Chondrocyte (in vitro differentiated cells): ENCODE data around the gene PPIAL4G. TPM values are rescaled to one million over a fixed set of nuclear protein-coding genes. Genes with fewer than 3 reads are reported as not detected.
"Not testable (repeated sequence)": the region's sequence is repeated elsewhere in the genome, so short reads cannot be mapped to it uniquely, and the experiment has no call there.

Experiments used
- DNase-seq: peaks from one replicate; pipeline ENCODE4 v3.0.0; 2021; ENCODE audit warnings: mixed read lengths, low spot score
- H3K27ac Mint-ChIP-seq: one replicate; pipeline ENCODE4 v1.8.0; 2021; ENCODE audit warnings: mild to moderate bottlenecking, moderate library complexity, mixed read lengths; ENCODE audit not compliant: unreplicated experiment
- H3K27me3 Mint-ChIP-seq: 2 replicates; pipeline ENCODE4 v1.8.0; 2021; ENCODE audit warnings: low read depth, mixed read lengths
- H3K36me3 Mint-ChIP-seq: 2 replicates; pipeline ENCODE4 v1.8.0; 2021; ENCODE audit warnings: low read depth, mixed read lengths
- H3K4me1 Mint-ChIP-seq: 2 replicates; pipeline ENCODE4 v1.8.0; 2021; ENCODE audit warnings: low read depth, mild to moderate bottlenecking, mixed read lengths
- H3K4me3 Mint-ChIP-seq: one replicate; pipeline ENCODE4 v1.8.0; 2021; ENCODE audit warnings: mild to moderate bottlenecking, moderate library complexity, mixed read lengths; ENCODE audit not compliant: unreplicated experiment
- H3K9me3 Mint-ChIP-seq: 2 replicates; pipeline ENCODE4 v1.8.0; 2021; ENCODE audit warnings: low read depth, mixed read lengths
- CTCF ChIP-seq: fragments of 200-600 bp; sonication (generic); IDR thresholded peaks from 2 replicates; pipeline ENCODE4 v1.5.0; 2021; ENCODE audit warnings: antibody characterized with exemption, mild to moderate bottlenecking, moderate library complexity
- long read RNA-seq: library from polyadenylated mRNA; stranded (forward); transcript quantifications from one replicate; pipeline ENCODE4 v2.0.0, GENCODE V29; 2021
- total RNA-seq: library from RNA; stranded (reverse); gene quantifications from 3 replicates; pipeline ENCODE4 v1.2.1, GENCODE V29; 2021

The PPIAL4G gene
- total RNA-seq, result not detected in 3 replicates
- long read RNA-seq, result 0 reads

GRCh38 chr1:148483029-148483428, at the start of gene PPIAL4G:
Gene PPIAL4G (minus strand): TSS chr1:148483302. CDS start chr1:148483252, 50 bp downstream.
- not testable (repeated sequence) for H3K4me3 Mint-ChIP-seq, H3K9me3 Mint-ChIP-seq, H3K27me3 Mint-ChIP-seq, H3K4me1 Mint-ChIP-seq, H3K27ac Mint-ChIP-seq, DNase-seq, H3K36me3 Mint-ChIP-seq

GRCh38 chr1:148532158-148532557, 49.1 kb upstream of the PPIAL4G start:
- H3K4me1 Mint-ChIP-seq, H3K36me3 Mint-ChIP-seq, H3K9me3 Mint-ChIP-seq, DNase-seq, H3K4me3 Mint-ChIP-seq, H3K27me3 Mint-ChIP-seq, H3K27ac Mint-ChIP-seq: not testable (repeated sequence)

GRCh38 chr1:148529101-148529567, 46.0 kb upstream of the PPIAL4G start:
- Mint-ChIP-seq H3K4me3 (peak overlapping the region; percentile 61), H3K27ac (peak overlapping the region; percentile 51)
- H3K4me1 Mint-ChIP-seq, DNase-seq, H3K9me3 Mint-ChIP-seq, H3K36me3 Mint-ChIP-seq, H3K27me3 Mint-ChIP-seq: not testable (repeated sequence)

GRCh38 chr1:148528591-148528990, 45.5 kb upstream of the PPIAL4G start:
- H3K27me3 Mint-ChIP-seq, DNase-seq, H3K4me1 Mint-ChIP-seq, H3K36me3 Mint-ChIP-seq, H3K4me3 Mint-ChIP-seq, H3K9me3 Mint-ChIP-seq, H3K27ac Mint-ChIP-seq: not testable (repeated sequence)
- TF ChIP-seq CTCF, result peak; percentile 64

- H3K36me3 Mint-ChIP-seq, H3K4me3 Mint-ChIP-seq, H3K9me3 Mint-ChIP-seq, H3K27ac Mint-ChIP-seq, H3K27me3 Mint-ChIP-seq, DNase-seq, H3K4me1 Mint-ChIP-seq: not testable (repeated sequence)
These were observed 43.5 kb upstream of the PPIAL4G start for GRCh38 chr1:148526587-148526986.

GRCh38 chr1:148523205-148524144, 40.4 kb upstream of the PPIAL4G start:
- DNase-seq, H3K9me3 Mint-ChIP-seq, H3K27me3 Mint-ChIP-seq, H3K36me3 Mint-ChIP-seq, H3K4me1 Mint-ChIP-seq: not testable (repeated sequence)
- Mint-ChIP-seq H3K4me3 (peak overlapping the region; percentile 69), H3K27ac (peak overlapping the region; percentile 88)

- DNase-seq, H3K27me3 Mint-ChIP-seq, H3K36me3 Mint-ChIP-seq, H3K9me3 Mint-ChIP-seq, H3K4me1 Mint-ChIP-seq: not testable (repeated sequence)
- Mint-ChIP-seq H3K4me3 (peak overlapping the region; percentile 69), H3K27ac (peak overlapping the region; percentile 88)
These were observed 39.6 kb upstream of the PPIAL4G start for GRCh38 chr1:148522561-148523204.

- H3K4me1 Mint-ChIP-seq, H3K9me3 Mint-ChIP-seq, H3K27me3 Mint-ChIP-seq, H3K36me3 Mint-ChIP-seq, DNase-seq: not testable (repeated sequence)
- H3K27ac Mint-ChIP-seq, result peak overlapping the region; percentile 88
- H3K4me3 Mint-ChIP-seq, result peak overlapping the region; percentile 69
These were observed 39.0 kb upstream of the PPIAL4G start for GRCh38 chr1:148522072-148522471.

- H3K4me1 Mint-ChIP-seq, H3K9me3 Mint-ChIP-seq, DNase-seq, H3K36me3 Mint-ChIP-seq, H3K27me3 Mint-ChIP-seq, H3K4me3 Mint-ChIP-seq, H3K27ac Mint-ChIP-seq: not testable (repeated sequence)
These were observed 31.2 kb upstream of the PPIAL4G start for GRCh38 chr1:148514310-148514709.

- not testable (repeated sequence) for H3K27me3 Mint-ChIP-seq, H3K4me3 Mint-ChIP-seq, H3K9me3 Mint-ChIP-seq, H3K4me1 Mint-ChIP-seq, DNase-seq, H3K36me3 Mint-ChIP-seq, H3K27ac Mint-ChIP-seq
These were observed 29.6 kb upstream of the PPIAL4G start for GRCh38 chr1:148512571-148513184.

GRCh38 chr1:148493933-148494332, 10.8 kb upstream of the PPIAL4G start:
- H3K27ac Mint-ChIP-seq, DNase-seq, H3K27me3 Mint-ChIP-seq, H3K9me3 Mint-ChIP-seq, H3K36me3 Mint-ChIP-seq, H3K4me3 Mint-ChIP-seq, H3K4me1 Mint-ChIP-seq: not testable (repeated sequence)
